OCI-LY1 (cell line): ENCODE measurements around the gene NDUFS7.

Experiments
- H2AFZ ChIP-seq: fragments of 200-600 bp; sonication (generic), shearing (Covaris generic); 2 replicates; pipeline ENCODE4 v1.6.0; 2014; ENCODE audit warnings: antibody characterized with exemption, mild to moderate bottlenecking, low read length
- H3F3A ChIP-seq: fragments of 200-600 bp; sonication (generic), shearing (Covaris generic); 2 replicates; pipeline ENCODE4 v1.6.0; 2014; ENCODE audit warnings: mild to moderate bottlenecking, antibody characterized with exemption, low read length, moderate library complexity; ENCODE audit not compliant: insufficient read depth
- H3K27ac ChIP-seq: fragments of 200-600 bp; sonication (generic); 2 replicates; pipeline ENCODE4 v1.5.1; 2014; ENCODE audit warnings: low read length, mixed run types, mild to moderate bottlenecking, low read depth; ENCODE audit not compliant: poor library complexity, severe bottlenecking
- H3K27me3 ChIP-seq: fragments of 200-600 bp; sonication (generic); 2 replicates; pipeline ENCODE4 v1.6.0; 2014; ENCODE audit warnings: antibody characterized with exemption, mild to moderate bottlenecking, low read length, moderate library complexity; ENCODE audit not compliant: insufficient read depth
- H3K36me3 ChIP-seq: fragments of 200-600 bp; sonication (generic); 2 replicates; pipeline ENCODE4 v1.6.1; 2014; ENCODE audit warnings: mild to moderate bottlenecking, antibody characterized with exemption, low read length, moderate library complexity, mixed read lengths; ENCODE audit not compliant: insufficient read depth
- H3K4me1 ChIP-seq: fragments of 200-600 bp; sonication (generic); 2 replicates; pipeline ENCODE4 v1.5.1; 2014; ENCODE audit warnings: mild to moderate bottlenecking, low read length, moderate library complexity; ENCODE audit not compliant: insufficient read depth, severe bottlenecking
- H3K4me2 ChIP-seq: fragments of 200-600 bp; sonication (generic), shearing (Covaris generic); 2 replicates; pipeline ENCODE4 v1.6.1; 2014; ENCODE audit warnings: low read length
- H3K4me3 ChIP-seq: fragments of 200-600 bp; sonication (generic); 2 replicates; pipeline ENCODE4 v1.5.1; 2014; ENCODE audit warnings: low read length, low read depth, mild to moderate bottlenecking, mixed read lengths; ENCODE audit not compliant: poor library complexity, severe bottlenecking
- H3K79me2 ChIP-seq: fragments of 200-600 bp; shearing (Covaris generic); 2 replicates; pipeline ENCODE4 v1.6.1; 2016; ENCODE audit warnings: mixed run types, low read length, mixed read lengths; ENCODE audit not compliant: insufficient read depth
- H3K9ac ChIP-seq: fragments of 200-600 bp; sonication (generic), shearing (Covaris generic); 2 replicates; pipeline ENCODE4 v1.6.1; 2014; ENCODE audit warnings: mild to moderate bottlenecking, low read length, mixed read lengths
- H3K9me2 ChIP-seq: fragments of 200-600 bp; sonication (generic), shearing (Covaris generic); 2 replicates; pipeline ENCODE4 v1.6.1; 2014; ENCODE audit warnings: low read depth, mild to moderate bottlenecking, low read length, mixed read lengths
- H3K9me3 ChIP-seq: fragments of 200-600 bp; shearing (Covaris generic); 2 replicates; pipeline ENCODE4 v1.6.1; 2014; ENCODE audit warnings: low read length, mixed read lengths
- H4K20me1 ChIP-seq: fragments of 200-600 bp; sonication (generic), shearing (Covaris generic); 2 replicates; pipeline ENCODE4 v1.6.0; 2016; ENCODE audit warnings: mild to moderate bottlenecking, low read length; ENCODE audit not compliant: insufficient read depth
- EZH2 ChIP-seq: fragments of 200-600 bp; sonication (generic), shearing (Covaris generic); IDR thresholded peaks from 2 replicates; pipeline ENCODE4 v1.8.0; 2017; ENCODE audit warnings: borderline replicate concordance, mixed run types, mild to moderate bottlenecking, antibody characterized with exemption, low read length, moderate library complexity, mixed read lengths
- TF ChIP-seq, protein P1 (sequence below): fragments of 200-600 bp; sonication (generic), shearing (Covaris generic); IDR thresholded peaks from 2 replicates; pipeline ENCODE4 v1.5.1; 2017; ENCODE audit warnings: mild to moderate bottlenecking, antibody characterized with exemption, low read length, moderate library complexity, mixed read lengths

Gene NDUFS7

DNA sequence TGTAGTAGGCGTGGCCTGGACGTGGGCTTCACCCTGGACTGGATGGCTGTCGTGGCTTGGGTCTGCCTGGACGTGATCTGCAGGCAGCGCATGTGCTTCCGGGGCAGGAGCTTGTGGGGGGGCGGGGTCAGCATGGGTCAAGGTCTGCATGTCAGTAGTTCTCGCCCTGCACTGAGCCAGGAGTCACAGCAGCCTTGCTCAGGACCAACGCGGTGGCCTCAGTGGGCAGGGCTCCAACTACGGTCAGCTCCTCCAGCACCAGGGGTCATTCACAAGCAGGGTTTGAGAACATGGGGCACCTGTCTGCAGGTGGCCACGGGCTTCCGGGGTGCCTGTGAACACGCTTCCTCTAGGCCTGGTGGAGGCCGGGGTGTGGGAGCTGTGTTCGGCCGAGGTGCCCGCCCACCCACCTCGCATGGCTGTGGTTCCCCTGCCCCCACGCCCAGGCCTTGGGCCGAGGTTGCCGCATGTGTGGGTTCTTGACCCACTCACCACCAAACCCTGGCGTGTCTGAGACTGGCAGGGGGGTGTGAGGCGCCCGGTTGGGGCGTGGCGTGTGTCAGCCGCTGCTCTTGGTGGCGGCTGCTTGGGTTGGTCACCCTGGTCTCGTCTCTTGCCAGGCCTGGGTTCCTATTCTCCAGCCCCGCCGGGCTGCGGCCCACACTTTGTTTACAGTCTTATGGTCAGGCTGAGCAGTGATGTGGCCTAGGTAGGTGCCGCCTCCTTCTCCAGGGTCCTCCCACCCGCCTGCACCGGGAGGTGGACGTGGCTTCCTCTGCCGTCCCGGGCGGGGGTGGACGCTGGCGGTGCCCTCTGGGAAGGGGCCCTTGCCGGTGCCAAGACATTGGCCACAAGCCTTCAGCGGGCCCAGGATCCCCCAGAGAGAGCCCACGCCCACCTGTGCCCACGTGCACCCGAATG is 49.7 kb downstream of the NDUFS7 start:
- no peak for TF ChIP-seq EZH2
- TF ChIP-seq, protein P1, sequence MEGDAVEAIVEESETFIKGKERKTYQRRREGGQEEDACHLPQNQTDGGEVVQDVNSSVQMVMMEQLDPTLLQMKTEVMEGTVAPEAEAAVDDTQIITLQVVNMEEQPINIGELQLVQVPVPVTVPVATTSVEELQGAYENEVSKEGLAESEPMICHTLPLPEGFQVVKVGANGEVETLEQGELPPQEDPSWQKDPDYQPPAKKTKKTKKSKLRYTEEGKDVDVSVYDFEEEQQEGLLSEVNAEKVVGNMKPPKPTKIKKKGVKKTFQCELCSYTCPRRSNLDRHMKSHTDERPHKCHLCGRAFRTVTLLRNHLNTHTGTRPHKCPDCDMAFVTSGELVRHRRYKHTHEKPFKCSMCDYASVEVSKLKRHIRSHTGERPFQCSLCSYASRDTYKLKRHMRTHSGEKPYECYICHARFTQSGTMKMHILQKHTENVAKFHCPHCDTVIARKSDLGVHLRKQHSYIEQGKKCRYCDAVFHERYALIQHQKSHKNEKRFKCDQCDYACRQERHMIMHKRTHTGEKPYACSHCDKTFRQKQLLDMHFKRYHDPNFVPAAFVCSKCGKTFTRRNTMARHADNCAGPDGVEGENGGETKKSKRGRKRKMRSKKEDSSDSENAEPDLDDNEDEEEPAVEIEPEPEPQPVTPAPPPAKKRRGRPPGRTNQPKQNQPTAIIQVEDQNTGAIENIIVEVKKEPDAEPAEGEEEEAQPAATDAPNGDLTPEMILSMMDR: no peak
- Histone ChIP-seq H3K27me3 (no peaks in the 10 kb centered on the region), H3K79me2 (peaks cover under 1% of the 10 kb centered on the region; the same call in 1 of the 2 replicates), H3F3A (peaks cover 3% of the 10 kb centered on the region; the same call in 1 of the 2 replicates), H3K4me3 (no peak overlapping the region), H3K9me2 (no peaks in the 10 kb centered on the region), H3K9ac (no peak overlapping the region), H3K4me1 (peaks cover 7% of the 10 kb centered on the region), H3K4me2 (no peak overlapping the region), H4K20me1 (no peaks in the 10 kb centered on the region), H3K9me3 (no peaks in the 10 kb centered on the region), H3K27ac (no peak overlapping the region), H3K36me3 (peaks cover 67% of the 10 kb centered on the region), H2AFZ (no peak overlapping the region)

DNA sequence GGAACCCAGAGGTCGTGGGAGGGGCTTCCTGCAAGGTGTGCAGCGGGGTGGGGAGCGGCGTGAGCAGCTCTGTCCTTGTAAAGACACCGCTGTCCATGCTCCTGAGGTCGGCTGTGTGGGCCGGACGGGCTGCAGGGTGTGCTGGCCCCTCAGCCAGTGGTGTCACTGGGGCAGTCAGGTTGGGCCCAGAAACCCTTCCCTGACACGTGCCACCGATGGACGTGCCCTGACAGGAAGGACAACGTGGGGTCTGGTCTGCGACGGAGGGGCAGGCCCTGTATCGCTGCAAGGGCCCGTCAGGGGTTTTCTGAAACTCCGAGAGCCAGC is 50.3 kb downstream of the NDUFS7 start:
- no peak overlapping the region for H3K4me2 ChIP-seq
- peaks cover 6% of the 10 kb centered on the region for H3K79me2 ChIP-seq
- no peak overlapping the region for H2AFZ ChIP-seq
- H3K9me3 ChIP-seq: no peaks in the 10 kb centered on the region
- TF ChIP-seq, protein P1: no peak
- no peak for TF ChIP-seq EZH2
- peaks cover 3% of the 10 kb centered on the region; the same call in 1 of the 2 replicates for H3F3A ChIP-seq
- H4K20me1 ChIP-seq: no peaks in the 10 kb centered on the region
- H3K27ac ChIP-seq: no peak overlapping the region
- no peaks in the 10 kb centered on the region for H3K27me3 ChIP-seq
- peaks cover 63% of the 10 kb centered on the region for H3K36me3 ChIP-seq
- no peak overlapping the region for H3K9ac ChIP-seq
- H3K9me2 ChIP-seq: no peaks in the 10 kb centered on the region
- H3K4me1 ChIP-seq: peaks cover 7% of the 10 kb centered on the region
- H3K4me3 ChIP-seq: no peak overlapping the region

DNA sequence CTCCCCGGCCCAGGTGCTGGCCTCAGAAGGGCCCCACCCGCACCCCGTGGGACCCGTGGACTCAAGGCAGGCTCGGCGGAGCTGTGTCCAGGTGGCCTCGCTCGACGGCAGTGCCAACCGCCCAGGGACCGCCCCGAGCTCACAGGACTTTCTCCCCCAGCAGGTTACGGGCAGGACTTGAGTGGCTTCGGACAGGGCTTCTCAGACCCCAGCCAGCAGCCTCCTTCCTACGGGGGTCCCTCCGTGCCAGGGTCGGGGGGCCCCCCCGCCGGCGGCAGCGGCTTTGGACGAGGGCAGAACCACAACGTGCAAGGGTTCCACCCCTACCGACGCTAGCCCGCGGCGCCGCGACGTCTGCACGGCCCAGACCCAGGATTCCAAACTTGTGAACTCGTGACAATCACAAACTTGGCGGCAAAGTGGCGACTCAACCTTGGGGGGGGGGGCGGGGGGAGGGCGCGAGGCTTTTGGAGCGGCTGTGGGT is 50.9 kb downstream of the NDUFS7 start:
- Histone ChIP-seq H3K79me2 (peaks cover 12% of the 10 kb centered on the region), H3F3A (peaks cover 3% of the 10 kb centered on the region; the same call in 1 of the 2 replicates), H3K4me2 (no peak overlapping the region), H3K27me3 (no peaks in the 10 kb centered on the region), H3K9me3 (no peaks in the 10 kb centered on the region), H3K36me3 (peaks cover 63% of the 10 kb centered on the region), H3K9me2 (no peaks in the 10 kb centered on the region), H2AFZ (no peak overlapping the region), H3K4me1 (peaks cover 7% of the 10 kb centered on the region), H4K20me1 (no peaks in the 10 kb centered on the region), H3K9ac (no peak overlapping the region), H3K4me3 (no peak overlapping the region), H3K27ac (no peak overlapping the region)
- no peak for TF ChIP-seq EZH2
- TF ChIP-seq, protein P1: no peak
